HG02588 (cell line): Measurements from ENCODE around the gene ACTR6.

Source experiments
- ATAC-seq: cut with Tn5 transposase; IDR thresholded peaks from one replicate; pipeline ENCODE4 v1.9.1; 2021; ENCODE audit warnings: mild to moderate bottlenecking, moderate library complexity; ENCODE audit not compliant: unreplicated experiment

ACTR6 gene

GRCh38 chr12:100265732-100266584 lies 65.3 kb downstream of the ACTR6 start:
- peak; percentile 6 for ATAC-seq

- peak; percentile 75 for ATAC-seq
Observed at GRCh38 chr12:100266585-100266834, 65.9 kb downstream of the ACTR6 start.

- peak; percentile 91 for ATAC-seq
Observed at GRCh38 chr12:100266835-100267602, 66.4 kb downstream of the ACTR6 start, which contains the start of the genes DEPDC4 and SCYL2. DEPDC4 (minus strand) TSS chr12:100267079; CDS start chr12:100267076, 3 bp downstream. SCYL2 (plus strand) TSS chr12:100267177; CDS start chr12:100282971, 15,794 bp downstream.

- ATAC-seq: peak; percentile 8
Observed at GRCh38 chr12:100267603-100268281, 67.1 kb downstream of the ACTR6 start.

GRCh38 chr12:100268835-100269564 lies 68.4 kb downstream of the ACTR6 start:
- ATAC-seq: no peak

- ATAC-seq: no peak
Observed at GRCh38 chr12:100273782-100274181, 73.2 kb downstream of the ACTR6 start.
